Heart right ventricle (tissue), 16 donors: ENCODE results near the gene SHANK2. TPM values are rescaled to one million over a fixed set of nuclear protein-coding genes. Genes with fewer than 3 reads are reported as not detected.

Experiments
- ATAC-seq, 8 donors: fragments of 200-7000 bp; cut with Tn5 transposase; one replicate each; pipeline ENCODE4 v1.9.1; 2020; ENCODE audit warnings: mild to moderate bottlenecking in 8 of 8, moderate library complexity in 8 of 8, moderate number of reproducible peaks in 1 of 8
- DNase-seq, 2 donors: peaks; one replicate each; pipeline ENCODE4 v3.0.0-alpha.2; 2020
- H3K27ac ChIP-seq, 10 donors: fragments of 200-600 bp; sonication (generic) in 2 of 10; one replicate each; pipeline versions ENCODE4 v1.5.0 to v1.8.0; 2020 to 2022; ENCODE audit warnings: mild to moderate bottlenecking in 3 of 10
- H3K27me3 ChIP-seq, 7 donors: fragments of 200-600 bp; one replicate each; pipeline ENCODE4 v1.8.0; 2021 to 2022; ENCODE audit warnings: mild to moderate bottlenecking in 2 of 7
- H3K36me3 ChIP-seq, 9 donors: fragments of 200-600 bp; sonication (generic) in 1 of 9; one replicate each; pipeline versions ENCODE4 v1.5.0 to v1.8.0; 2020 to 2022; ENCODE audit warnings: mild to moderate bottlenecking in 2 of 9
- H3K4me1 ChIP-seq, 9 donors: fragments of 200-600 bp; sonication (generic) in 1 of 9; one replicate each; pipeline versions ENCODE4 v1.5.0 to v1.8.0; 2020 to 2022; ENCODE audit warnings: mild to moderate bottlenecking in 4 of 9
- H3K4me3 ChIP-seq, 10 donors: fragments of 200-600 bp; sonication (generic) in 2 of 10; one replicate each; pipeline versions ENCODE4 v1.5.0 to v1.8.0; 2020 to 2022; ENCODE audit warnings: mild to moderate bottlenecking in 7 of 10, moderate library complexity in 2 of 10
- H3K9me3 ChIP-seq, 11 donors: fragments of 200-600 bp in 10 of 11; sonication (generic) in 2 of 11; one replicate each; pipeline versions ENCODE4 v1.5.0 to v1.8.0; 2013 to 2022; ENCODE audit warnings: mild to moderate bottlenecking in 2 of 11, control low read depth in 1 of 11, moderate library complexity in 1 of 11
- CTCF ChIP-seq, 9 donors: fragments of 200-600 bp; sonication (generic) in 2 of 9; IDR thresholded peaks; one replicate each; pipeline versions ENCODE4 v1.5.0 to v1.8.0; 2021 to 2022; ENCODE audit warnings: antibody characterized with exemption in 9 of 9, mild to moderate bottlenecking in 5 of 9, moderate library complexity in 1 of 9
- whole genome bisulfite sequencing, 2 donors: extraction: QIAGEN DNeasy Blood & Tissue Kit; methylation state at CpG; one replicate each; pipeline ENCODE4 v1.1.7; 2013; ENCODE audit warnings: inconsistent platforms in 1 of 2; 5-methylcytosine and 5-hydroxymethylcytosine counted together
- intact Hi-C, 10 donors: fragments of 100-400 bp; cut with DNase I; formaldehyde crosslinking; loops; one replicate each; pipeline versions ENCODE4 v1.11.1 to v1.14.2; 2022
- polyA plus RNA-seq, 2 donors: library from polyadenylated mRNA; stranded (reverse); fragments of 200-250 nt; gene quantifications; one replicate each; pipeline ENCODE4 v1.2.3, GENCODE V29; 2013
- total RNA-seq, 10 donors: library from RNA; stranded (reverse); fragmentation: NEBNext Ultra II Directional in 3 of 10; extraction: Animal tissue kit (Norgen Biotek cat#: 25700) in 3 of 10; gene quantifications; one replicate each; pipeline versions ENCODE4 v1.2.1 to v1.2.4, GENCODE V29; 2021 to 2023
- donor health status: Arrhythmogenic right ventricular cardiomyopathy.
- donor health status: ischemic (EF 13 %, LVEDD 7.1; RV severe dilation, severe dysfunction).
- donor health status: healthy with polysubstance abuse.
- donor health status: DM: no; HTN: yes; CAD: no.
- donor health status: DM: no; HTN: no; CAD: no.
- donor health status: ischemic (EF 25% LVEDD 6.9; RV normal size, moderate dysfunction).
- donor health status: ischemic (EF 25% LVEDD 5.7; RV mildly dilated, moderate dysfunction).
- donor health status: healthy.
- donor health status: DM: yes; HTN: yes; CAD: no.
- donor health status: Ischemic cardiomyopathy.
- donor health status: ischemic (EF 35%, LVEDD 5.7; RV mildly dilated, moderate dysfunction).
- donor health status: nonischemic (EF 11% LVEDD 7.7; RV severe dilation, severe dysfunction).
- donor health status: DM: yes; HTN: yes; CAD: no.
- donor health status: PGD.
- donor health status: ischemic (EF 29% LVEDD 5.4; RV normal size, mild dysfunction).
- donor health status: nonischemic (EF 23%, LVEDD 6.1; RV moderate dilation, normal function).

The SHANK2 gene
- total and polyA plus RNA-seq, 12 donors: under 0.01 to 0.71 (median 0.44) TPM; not detected in 2

GRCh38 chr11:71283971-71284441 is 31.6 kb upstream of the SHANK2 start:
- ATAC-seq: no peak
- WGBS, 2 donors: 79% methylated on average over 16 of the region's 16 CpGs
- TF ChIP-seq CTCF (IDR thresholded peaks at IDR 0.05): no peak
- H3K4me3 ChIP-seq: no peak overlapping the region
- no peaks in the 10 kb centered on the region for H3K36me3 ChIP-seq
- no peak for DNase-seq
- peaks cover 0 to 5% (median 0%) of the 10 kb centered on the region in 9 donors for H3K4me1 ChIP-seq
- peaks cover 0 to 35% (median 19%) of the 10 kb centered on the region in 7 donors for H3K27me3 ChIP-seq
- H3K9me3 ChIP-seq: peaks cover 0 to 13% (median 4%) of the 10 kb centered on the region in 11 donors
- intact Hi-C loops: no loop called here
- H3K27ac ChIP-seq: no peak overlapping the region

GRCh38 chr11:71282581-71283351 is 30.4 kb upstream of the SHANK2 start:
- no peaks in the 10 kb centered on the region for H3K36me3 ChIP-seq
- ATAC-seq (no peak), DNase-seq (no peak)
- peaks cover 0 to 5% (median 0%) of the 10 kb centered on the region in 9 donors for H3K4me1 ChIP-seq
- peaks cover 0 to 2% (median 0%) of the 10 kb centered on the region in 11 donors for H3K9me3 ChIP-seq
- no peak overlapping the region for H3K27ac ChIP-seq
- intact Hi-C loops: no loop called here
- H3K4me3 ChIP-seq: no peak overlapping the region
- WGBS, 2 donors: 78 to 81% methylated on average over 15 of the region's 15 CpGs
- TF ChIP-seq CTCF (IDR thresholded peaks at IDR 0.05): no peak
- H3K27me3 ChIP-seq: peaks cover 0 to 35% (median 22%) of the 10 kb centered on the region in 7 donors

- WGBS, 2 donors: 82 to 86% methylated on average over 7 of the region's 7 CpGs
- Histone ChIP-seq H3K27me3 (peaks cover 0 to 35% (median 22%) of the 10 kb centered on the region in 7 donors), H3K4me3 (no peak overlapping the region), H3K4me1 (peaks cover 0 to 1% (median 0%) of the 10 kb centered on the region in 9 donors), H3K9me3 (no peaks in the 10 kb centered on the region), H3K36me3 (no peaks in the 10 kb centered on the region), H3K27ac (no peak overlapping the region)
- no peak for ATAC-seq
- no peak for TF ChIP-seq CTCF (IDR thresholded peaks at IDR 0.05)
- intact Hi-C loops: no loop called here
- DNase-seq: no peak
Measured at GRCh38 chr11:71281831-71282230, 29.5 kb upstream of the SHANK2 start.

GRCh38 chr11:71281204-71281603 is 28.8 kb upstream of the SHANK2 start:
- H3K27me3 ChIP-seq: peaks cover 0 to 35% (median 22%) of the 10 kb centered on the region in 7 donors
- no peaks in the 10 kb centered on the region for H3K36me3 ChIP-seq
- no peak overlapping the region for H3K4me3 ChIP-seq
- intact Hi-C loops: no loop called here
- H3K27ac ChIP-seq: no peak overlapping the region
- no peaks in the 10 kb centered on the region for H3K9me3 ChIP-seq
- TF ChIP-seq CTCF (IDR thresholded peaks at IDR 0.05): no peak
- DNase-seq (no peak), ATAC-seq (no peak)
- 88% methylated on average over 3 of the region's 3 CpGs for WGBS, 2 donors
- H3K4me1 ChIP-seq: no peaks in the 10 kb centered on the region
